DMS79 treated with DMSO at 0.1 percent for 48 hours (cell line): Measurements from ENCODE around the gene DXO.
"Not testable (repeated sequence)": the region's sequence is repeated elsewhere in the genome, so short reads cannot be mapped to it uniquely, and the experiment has no call there.

ENCODE experiments used
- DNase-seq: peaks from one replicate; lab custom pipeline; 2025; lab: John Stamatoyannopoulos, UW

DXO gene

DNA sequence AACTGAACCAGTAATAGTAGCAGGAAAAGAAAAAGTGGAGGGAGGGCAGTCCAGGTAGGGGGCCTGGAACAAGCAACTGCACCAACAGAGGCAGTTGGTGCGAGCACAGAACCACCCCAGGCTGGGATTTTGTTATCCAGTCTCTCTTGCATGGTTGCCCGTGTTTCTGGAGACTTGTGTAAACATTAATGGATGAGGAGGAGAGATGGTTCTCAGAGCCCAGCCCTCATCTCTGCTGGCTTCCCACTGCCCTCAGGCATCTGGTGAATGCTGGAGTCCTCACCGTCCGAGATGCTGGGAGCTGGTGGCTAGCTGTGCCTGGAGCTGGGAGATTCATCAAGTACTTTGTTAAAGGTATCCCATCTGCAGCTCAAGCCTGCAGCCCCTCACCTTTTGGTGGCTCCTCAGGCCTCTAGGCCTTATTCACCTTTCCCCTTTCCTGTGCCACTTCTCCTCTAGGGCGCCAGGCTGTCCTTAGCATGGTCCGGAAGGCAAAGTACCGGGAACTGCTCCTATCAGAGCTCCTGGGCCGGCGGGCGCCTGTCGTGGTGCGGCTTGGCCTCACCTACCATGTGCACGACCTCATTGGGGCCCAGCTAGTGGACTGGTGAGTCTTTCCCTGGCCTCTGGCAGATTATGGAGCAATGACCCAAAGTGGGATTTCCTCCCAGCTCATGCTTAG, 8.4 kb upstream of the DXO start:
- DNase-seq, result not testable (repeated sequence)

DNA sequence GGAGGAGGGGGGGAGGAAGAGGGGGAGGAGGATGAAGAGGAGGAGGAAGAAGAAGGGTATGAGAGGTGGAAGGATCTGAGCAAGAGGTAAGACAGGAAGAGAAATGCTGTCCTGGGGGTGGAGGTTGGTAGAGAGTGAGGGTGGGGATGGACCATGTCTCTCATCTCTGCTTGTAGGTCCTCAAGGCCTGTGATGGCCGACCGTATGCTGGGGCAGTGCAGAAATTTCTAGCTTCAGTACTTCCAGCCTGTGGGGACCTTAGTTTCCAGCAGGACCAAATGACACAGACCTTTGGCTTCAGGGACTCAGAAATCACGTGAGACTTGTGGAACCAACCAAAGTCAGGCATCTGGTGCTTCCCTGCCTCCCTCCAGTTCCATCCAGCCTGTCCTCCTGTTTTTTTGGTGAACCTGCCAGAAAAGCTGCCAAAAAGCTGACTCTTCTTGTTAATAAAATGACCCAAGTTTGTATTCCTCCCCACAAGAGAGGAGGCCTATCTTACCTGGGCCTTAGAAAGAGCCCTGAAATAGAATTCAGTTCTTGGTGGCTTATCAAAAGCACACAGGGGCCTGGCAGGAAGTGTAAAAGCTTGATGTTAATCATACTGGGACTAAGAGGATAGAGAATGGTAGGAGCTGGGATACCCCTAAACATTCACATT, 7.4 kb upstream of the DXO start:
- no peak for DNase-seq

DNA sequence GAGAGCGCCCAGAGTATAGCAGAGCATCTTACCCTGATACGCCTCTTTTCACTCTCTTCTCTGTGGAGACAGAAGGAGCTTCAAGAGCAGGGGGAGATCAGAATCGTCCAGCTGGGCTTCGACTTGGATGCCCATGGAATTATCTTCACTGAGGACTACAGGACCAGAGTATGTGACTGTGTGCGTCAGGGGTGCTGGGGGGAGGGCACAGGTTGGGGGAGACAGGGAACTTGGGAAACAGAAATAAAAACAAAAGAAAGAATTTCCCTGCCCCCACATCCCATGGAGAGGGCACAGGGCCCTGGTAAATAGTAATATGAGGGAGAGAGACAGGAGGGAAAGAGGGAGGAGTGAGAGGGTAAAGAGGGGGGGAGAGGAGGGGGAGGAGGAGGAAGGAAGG, 6.9 kb upstream of the DXO start:
- no peak for DNase-seq

DNA sequence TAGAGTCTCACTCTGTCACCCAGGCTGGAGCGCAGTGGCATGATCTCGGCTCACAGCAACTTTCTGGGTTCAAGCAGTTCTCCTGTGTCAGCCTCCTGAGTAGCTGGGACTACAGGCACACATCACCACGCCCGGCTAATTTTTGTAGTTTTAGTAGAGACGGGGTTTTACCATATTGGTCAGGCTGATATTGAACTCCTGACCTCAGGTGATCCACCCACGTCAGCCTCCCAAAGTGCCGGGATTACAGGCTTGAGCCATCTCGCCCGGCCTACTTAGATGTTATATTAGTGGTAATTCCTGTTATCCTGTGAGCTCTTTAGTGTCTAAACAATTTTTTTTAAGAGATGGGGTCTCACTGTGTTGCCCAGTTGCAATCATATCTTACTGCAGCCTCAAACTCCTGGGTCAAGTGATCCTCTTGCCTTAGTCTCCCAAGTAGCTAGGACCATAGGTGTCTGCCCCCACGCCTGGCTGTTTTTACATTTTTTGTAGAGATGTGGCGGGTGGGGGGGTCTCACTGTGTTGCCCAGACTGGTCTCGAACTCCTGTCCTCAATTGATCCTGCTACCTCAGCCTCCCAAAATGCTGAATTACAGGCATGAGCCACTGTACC, 6.0 kb upstream of the DXO start:
- no peak for DNase-seq

DNA sequence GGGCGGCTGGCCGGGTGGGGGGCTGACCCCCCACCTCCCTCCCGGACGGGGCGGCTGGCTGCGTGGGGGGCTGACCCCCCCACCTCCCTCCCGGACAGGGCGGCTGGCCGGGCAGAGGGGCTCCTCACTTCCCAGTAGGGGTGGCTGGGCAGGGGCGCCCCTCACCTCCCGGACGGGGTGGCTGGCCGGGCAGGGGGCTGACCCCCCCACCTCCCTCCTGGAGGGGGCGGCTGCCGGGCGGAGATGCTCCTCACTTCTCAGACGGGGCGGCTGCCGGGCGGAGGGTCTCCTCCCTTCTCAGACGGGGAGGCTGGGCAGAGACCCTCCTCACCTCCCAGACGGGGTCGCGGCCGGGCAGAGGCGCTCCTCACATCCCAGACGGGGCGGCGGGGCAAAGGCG, 4.1 kb upstream of the DXO start:
- DNase-seq, result not testable (repeated sequence)

DNA sequence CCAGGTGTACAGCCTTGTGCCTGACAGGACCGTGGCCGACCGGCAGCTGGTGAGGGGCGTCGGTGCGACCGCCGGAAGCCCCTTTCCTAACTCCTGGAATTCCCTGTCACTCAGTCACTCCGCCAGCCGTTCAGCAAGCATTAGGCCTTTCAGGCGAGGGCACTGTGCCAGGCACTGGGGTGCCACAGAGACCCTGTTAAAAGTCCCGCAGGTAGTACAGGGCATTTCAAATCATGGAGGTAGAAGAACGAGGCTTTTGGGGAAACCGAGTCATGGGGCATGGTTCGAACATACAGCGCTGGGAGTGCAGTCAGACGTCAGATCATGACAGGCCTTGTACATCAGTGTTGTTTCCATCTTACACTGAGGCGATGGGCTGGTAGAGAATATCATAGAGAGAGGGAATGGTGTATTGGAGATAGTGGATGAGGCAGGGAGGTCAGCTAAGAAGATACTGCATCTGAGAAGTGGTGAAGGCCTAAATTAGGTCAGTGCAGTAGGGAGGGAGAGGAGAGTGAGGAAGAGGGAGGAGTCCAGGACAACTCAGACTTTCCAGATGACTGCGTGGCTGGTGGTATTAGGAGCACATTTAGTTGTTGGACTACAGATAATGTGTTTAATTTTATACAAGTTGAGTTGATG, 892 bp upstream of the DXO start:
- DNase-seq, result no peak

DNA sequence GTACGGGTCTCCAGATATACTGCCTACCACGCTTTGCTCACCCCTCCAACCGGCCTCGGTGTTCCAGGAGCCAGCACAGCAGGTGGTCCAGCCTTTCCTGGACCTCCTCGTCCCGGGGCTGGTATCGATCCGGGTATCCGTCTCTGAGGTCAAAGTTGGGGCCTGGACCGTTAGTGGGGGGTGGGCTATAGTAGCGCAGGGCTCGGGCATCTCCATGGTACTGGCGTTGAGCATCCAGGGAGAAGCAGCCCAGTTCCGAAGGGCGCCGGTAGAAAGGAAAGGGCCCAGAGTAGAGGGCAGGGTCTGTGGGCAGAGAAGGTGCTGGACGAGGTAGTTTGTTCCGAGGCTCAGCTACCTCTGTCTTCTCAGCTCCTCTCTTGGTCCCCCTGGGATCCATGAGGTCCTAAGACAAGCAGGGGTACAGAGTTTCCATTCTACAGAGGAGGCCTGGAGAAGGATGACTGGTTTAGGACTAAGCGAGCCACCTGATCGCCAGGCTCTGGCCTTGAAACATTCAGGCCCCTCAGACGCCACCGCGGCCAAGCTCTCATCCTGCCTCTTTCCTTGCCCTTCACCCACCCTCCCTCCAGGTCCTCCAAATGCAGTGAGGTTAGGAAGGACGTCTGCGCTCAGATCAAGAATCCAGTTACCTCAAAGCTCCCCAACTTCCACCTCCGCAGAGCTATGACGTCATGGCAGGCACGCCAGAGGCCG, 502 bp downstream of the DXO start:
- DNase-seq, result no peak

DNA sequence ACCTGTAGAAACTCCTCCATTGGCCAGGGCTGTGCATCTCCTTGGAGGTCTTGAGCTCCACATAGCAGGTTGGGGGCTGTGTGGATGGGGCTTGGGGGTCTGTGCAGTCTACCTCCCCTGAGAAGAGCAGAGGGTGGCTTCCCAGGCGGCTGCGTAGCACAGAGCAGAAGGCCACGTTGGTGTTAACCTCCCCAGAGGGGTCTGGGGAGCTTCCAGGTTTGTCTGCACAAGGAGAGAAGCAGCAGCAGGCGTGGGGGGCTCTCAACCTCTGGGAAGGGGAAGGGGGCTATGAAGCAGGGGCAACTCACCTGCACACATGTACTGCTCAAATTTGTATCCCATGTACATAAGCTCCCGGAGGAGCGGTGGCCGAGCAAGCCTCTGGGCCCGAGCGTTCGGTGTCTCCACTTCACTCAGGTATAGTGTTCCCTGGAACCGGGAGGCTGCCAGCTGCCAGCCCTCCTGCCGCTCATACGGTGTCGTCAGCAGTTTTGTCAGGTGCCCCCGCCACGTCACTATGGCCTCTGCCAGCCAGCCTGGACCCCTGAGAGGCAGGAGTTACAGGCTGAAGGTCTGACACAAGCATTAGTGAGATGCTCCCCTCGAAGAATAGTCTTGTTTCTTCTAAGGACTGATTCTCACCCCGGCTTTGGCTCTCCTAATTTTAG, 1.2 kb downstream of the DXO start:
- peak; percentile 59 for DNase-seq

DNA sequence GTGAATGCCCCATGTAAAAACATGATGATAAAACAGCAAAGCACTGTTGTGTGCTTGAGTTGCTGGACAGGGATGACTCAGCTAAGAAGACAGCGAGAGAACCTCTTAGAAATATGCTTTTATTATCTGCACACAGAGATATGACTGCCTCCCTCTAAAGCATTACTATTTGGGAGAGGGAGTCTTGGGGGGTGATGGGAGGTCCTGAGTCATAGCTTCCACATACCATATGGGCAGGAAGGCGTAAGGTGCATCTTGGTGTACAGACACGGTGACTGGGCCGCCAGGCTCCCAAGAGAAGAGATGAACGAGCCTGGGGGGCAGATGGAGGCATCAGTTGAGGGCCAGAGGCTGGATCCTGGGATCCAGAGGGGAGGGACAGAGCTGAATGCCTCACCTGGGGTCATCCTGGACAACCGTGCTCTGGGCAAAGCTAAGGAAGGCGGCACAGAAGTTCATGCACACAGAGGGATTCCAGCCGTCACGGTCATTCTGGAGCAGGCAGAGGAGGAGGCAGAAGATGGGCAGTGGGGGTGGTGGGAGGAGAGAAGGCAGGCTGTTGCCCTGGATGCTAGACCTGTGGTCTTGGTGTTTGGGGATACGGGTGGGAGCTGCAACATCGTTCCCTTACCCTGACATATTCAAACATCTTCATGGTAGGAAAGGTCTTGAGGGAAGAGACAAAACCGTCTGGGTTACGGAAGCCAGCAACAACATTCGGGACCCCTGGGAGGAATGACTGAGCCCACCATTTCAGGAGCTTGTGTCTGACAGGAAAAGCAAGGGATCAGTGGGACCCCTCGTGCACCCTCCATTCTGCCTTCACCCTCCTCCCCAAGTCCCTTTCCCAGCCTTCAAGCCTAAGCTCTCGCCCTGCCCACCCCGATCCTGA, 2.0 kb downstream of the DXO start:
- DNase-seq, result no peak

DNA sequence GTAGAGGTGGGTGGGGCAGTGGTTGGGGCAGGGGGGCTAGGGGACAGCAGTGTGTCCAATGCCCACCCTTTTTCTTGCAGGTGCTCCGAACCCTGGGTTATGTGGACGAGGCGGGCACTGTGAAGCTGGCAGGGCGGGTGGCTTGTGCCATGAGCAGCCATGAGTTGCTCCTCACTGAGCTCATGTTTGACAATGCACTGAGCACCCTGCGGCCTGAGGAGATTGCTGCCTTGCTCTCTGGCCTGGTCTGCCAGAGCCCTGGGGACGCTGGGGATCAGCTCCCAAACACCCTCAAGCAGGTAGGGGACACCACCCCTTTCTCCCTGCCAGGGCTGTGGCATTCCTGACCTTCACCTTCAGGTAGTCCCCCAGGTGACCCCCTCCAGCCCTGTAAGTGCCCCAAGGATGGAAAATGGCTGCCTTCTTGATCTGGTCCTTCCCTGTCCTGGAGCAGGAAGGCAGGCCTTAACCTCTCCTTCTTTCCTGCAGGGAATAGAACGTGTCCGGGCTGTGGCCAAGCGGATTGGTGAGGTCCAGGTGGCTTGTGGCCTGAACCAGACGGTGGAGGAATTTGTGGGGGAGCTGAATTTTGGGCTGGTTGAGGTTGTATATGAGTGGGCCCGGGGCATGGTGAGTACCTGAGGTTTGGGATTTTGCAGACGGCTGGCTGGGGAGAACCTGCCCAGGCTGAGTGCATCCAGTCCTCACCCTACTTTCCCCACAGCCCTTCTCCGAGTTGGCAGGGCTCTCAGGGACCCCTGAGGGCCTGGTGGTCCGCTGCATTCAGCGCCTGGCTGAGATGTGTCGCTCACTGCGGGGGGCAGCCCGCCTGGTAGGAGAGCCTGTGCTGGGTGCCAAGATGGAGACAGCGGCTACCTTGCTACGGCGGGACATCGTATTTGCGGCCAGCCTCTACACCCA, 2.9 kb downstream of the DXO start:
- no peak for DNase-seq

DNA sequence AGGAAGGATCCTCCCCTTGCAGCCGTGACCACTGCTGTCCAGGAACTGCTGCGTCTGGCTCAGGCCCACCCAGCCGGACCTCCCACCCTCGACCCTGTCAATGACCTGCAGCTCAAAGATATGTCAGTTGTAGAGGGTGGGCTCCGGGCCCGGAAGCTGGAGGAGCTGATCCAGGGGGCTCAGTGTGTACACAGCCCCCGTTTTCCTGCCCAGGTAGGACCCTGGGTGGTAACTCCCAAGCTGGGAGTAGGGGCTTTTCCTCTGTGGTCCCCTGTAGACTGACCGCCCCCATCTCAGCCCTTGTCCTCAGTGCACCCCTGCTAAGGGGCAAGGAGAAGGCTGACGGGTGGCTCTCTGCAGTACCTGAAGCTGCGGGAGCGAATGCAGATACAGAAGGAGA, 3.6 kb downstream of the DXO start:
- DNase-seq, result no peak

DNA sequence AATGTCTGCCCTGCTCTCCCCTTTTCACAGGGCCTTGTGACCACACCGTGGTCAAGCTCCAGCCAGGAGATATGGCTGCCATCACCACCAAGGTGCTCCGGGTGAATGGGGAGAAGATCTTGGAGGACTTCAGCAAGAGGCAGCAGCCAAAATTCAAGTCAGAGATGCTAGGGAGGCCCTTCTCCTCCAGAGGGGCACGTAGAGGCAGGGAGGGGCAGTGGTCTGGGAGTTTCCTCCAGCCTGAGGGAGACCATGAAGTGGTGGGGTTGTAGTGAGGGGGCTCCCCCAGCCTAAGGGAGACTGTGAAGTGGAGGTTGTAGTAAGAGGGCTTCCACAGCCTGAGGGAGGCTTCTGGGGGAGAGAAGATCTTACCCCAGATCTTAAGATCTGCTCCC, 4.0 kb downstream of the DXO start:
- DNase-seq, result no peak

DNA sequence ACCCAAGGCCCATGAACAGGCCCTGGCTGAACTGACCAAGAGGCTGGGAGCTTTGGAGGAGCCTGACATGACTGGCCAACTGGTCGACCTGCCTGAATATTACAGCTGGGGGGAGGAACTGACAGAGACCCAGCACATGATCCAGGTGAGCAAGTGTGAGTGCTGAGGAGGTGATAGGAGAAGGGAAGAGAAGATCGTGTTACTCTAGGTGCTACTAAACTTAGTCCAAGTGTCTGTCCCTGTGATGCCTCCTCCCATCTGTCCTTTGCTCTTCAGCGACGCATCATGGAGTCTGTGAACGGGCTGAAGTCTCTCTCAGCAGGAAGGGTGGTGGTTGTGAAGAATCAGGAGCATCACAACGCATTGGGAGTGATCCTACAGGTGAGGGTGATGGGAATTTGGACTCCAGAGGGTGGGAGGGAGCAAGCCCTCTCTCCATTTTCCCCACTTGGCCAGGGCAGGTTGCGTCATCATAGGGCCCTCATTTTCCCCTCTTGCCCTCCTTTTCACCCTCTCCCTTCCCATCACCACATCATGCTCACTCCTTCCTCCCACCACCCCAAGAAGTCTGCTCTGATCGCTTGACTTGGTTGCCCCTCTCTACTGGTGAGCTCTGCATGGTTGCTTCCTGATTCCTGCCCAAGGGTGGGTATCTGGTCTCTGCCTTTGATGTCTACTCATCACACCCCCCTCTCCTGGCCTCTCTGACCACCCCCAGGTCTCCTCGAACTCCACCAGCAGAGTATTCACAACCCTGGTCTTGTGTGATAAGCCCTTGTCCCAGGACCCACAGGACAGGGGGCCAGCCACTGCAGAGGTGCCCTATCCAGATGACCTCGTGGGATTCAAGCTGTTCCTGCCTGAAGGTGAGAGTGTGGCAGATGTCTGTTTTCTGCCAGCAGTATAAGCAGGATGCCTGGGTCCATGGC, 4.7 kb downstream of the DXO start:
- no peak for DNase-seq

DNA sequence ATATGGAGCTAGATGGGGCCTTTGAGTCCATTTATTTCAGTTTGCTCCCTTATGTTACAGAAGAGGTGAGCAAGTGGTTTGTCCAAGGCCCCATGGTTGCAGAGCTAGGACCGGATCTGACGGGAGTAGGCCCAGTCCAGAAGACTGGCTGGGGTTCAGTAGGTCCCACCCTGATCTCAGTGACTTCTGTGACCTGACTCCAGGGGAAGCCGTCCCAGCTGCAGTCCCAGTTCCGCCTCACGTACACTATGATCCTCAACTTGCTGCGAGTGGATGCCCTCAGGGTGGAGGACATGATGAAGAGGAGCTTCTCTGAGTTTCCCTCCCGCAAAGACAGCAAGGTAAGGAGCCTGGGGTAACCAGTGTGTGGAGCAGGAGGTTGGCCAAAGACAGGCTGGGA, 5.4 kb downstream of the DXO start:
- no peak for DNase-seq

DNA sequence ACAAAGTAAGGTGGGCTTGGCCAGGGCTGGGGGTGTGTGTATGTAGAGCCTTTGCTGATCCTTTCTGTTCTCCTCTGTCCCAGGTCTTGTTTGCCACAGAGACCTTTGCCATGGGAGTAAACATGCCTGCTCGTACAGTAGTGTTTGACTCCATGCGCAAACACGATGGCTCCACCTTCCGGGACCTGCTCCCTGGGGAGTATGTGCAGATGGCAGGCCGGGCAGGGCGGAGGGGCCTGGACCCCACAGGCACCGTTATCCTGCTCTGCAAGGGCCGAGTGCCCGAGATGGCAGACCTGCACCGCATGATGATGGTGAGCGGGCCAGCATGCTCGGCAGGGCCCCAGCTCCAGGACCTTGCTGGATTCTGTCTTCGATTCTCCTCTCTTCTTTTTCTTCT, 6.2 kb downstream of the DXO start:
- DNase-seq, result no peak

DNA sequence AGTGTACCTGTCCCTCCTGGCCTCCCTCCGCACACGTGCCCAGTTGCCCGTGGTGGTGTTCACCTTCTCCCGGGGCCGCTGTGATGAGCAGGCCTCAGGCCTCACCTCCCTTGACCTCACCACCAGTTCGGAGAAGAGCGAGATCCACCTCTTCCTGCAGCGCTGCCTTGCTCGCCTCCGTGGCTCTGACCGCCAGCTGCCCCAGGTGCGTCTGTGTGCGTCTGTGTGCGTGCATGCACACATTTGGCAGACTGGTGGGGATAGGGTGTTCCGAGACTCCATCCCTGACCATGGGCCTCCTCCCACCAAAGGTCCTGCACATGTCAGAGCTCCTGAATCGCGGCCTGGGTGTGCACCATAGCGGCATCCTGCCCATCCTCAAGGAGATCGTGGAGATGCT, 8.0 kb downstream of the DXO start:
- DNase-seq, result no peak

DNA sequence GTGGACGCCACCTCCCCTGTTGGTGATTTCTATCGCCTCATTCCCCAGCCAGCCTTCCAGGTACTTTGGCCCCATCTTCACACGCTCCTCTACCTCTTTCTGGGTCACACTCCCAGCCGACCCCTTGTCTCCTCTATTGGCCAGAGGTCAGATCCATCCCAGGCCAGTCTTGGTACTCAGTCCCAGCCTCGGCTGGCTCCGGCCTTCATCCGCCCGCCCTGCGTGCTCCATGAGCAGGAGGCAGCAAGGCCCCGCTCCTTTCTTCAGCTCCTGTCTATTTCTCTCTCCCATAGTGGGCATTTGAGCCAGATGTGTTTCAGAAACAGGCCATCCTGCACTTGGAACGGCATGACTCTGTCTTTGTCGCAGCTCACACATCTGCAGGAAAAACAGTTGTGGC, 10.3 kb downstream of the DXO start:
- DNase-seq, result no peak
